Measurements from ENCODE around the gene ATOX1. TPM values are rescaled to one million over a fixed set of nuclear protein-coding genes. Genes with fewer than 3 reads are reported as not detected.

Gene ATOX1
- total RNA-seq, 1 experiment from 2014 or later, result 202 TPM

DNA sequence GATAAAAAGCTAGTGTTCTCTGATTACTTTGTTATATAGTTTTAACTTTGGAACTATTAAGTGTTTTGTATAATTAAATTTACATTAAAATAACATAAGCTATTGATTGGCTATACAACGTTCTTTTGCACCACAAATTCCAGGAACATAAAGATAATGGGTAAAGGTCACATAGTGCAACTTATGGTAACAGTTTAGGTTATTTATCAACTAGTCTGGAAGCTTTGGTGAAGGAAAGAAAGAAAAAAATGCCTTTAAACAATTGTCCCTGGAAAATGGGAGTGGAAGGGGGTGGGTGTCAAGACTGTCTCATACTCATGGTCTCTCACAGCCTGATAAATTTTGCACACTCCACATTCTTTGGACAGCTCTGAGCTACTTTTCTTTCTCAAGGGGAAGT lies 54.7 kb downstream of the ATOX1 start:
- peak overlapping the region; percentile 75; the same call in 1 of the 2 replicates for H3K27ac ChIP-seq (ENCODE audit: low read length)
- in situ Hi-C loops (cut with HindIII; ENCODE audit: low pct_unique_long_range_greater_than_20kb, low sequenced_read_pairs), result no loop called here
- H3K4me3 ChIP-seq (ENCODE audit: low read depth in 2 of 2, low read length in 2 of 2), result no peak overlapping the region
- TF ChIP-seq TCF7L2 (IDR thresholded peaks at IDR 0.05; ENCODE audit: low read depth, low read length) (no peak), CTCF (IDR thresholded peaks at IDR 0.05) (no peak), SIN3A (IDR thresholded peaks at IDR 0.05; ENCODE audit: borderline replicate concordance, insufficient read depth, low read depth, low read length) (no peak), POLR2AphosphoS5 (IDR thresholded peaks at IDR 0.05; ENCODE audit: low read depth, low read length) (no peak)
- TF ChIP-seq, protein P1, sequence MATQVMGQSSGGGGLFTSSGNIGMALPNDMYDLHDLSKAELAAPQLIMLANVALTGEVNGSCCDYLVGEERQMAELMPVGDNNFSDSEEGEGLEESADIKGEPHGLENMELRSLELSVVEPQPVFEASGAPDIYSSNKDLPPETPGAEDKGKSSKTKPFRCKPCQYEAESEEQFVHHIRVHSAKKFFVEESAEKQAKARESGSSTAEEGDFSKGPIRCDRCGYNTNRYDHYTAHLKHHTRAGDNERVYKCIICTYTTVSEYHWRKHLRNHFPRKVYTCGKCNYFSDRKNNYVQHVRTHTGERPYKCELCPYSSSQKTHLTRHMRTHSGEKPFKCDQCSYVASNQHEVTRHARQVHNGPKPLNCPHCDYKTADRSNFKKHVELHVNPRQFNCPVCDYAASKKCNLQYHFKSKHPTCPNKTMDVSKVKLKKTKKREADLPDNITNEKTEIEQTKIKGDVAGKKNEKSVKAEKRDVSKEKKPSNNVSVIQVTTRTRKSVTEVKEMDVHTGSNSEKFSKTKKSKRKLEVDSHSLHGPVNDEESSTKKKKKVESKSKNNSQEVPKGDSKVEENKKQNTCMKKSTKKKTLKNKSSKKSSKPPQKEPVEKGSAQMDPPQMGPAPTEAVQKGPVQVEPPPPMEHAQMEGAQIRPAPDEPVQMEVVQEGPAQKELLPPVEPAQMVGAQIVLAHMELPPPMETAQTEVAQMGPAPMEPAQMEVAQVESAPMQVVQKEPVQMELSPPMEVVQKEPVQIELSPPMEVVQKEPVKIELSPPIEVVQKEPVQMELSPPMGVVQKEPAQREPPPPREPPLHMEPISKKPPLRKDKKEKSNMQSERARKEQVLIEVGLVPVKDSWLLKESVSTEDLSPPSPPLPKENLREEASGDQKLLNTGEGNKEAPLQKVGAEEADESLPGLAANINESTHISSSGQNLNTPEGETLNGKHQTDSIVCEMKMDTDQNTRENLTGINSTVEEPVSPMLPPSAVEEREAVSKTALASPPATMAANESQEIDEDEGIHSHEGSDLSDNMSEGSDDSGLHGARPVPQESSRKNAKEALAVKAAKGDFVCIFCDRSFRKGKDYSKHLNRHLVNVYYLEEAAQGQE (IDR thresholded peaks at IDR 0.05; ENCODE audit: insufficient read depth in 1 of 2, low read depth in 2 of 2, low read length in 1 of 2), result no peak
- CTCF ChIA-PET, result no interaction called here
- H3K9me3 ChIP-seq (ENCODE audit: control insufficient read depth, insufficient read depth, low read depth, low read length), result no peaks in the 10 kb centered on the region
- POLR2A ChIA-PET, result interaction anchor here (0.7 kb wide), 1 partner anchor 33 kb away, joined by 3 read pairs; no protein-coding TSS in a partner anchor
- intact Hi-C loops (cut with micrococcal nuclease; ENCODE audit: unreplicated experiment), result no loop called here
- no peaks in the 10 kb centered on the region for H3K27me3 ChIP-seq (ENCODE audit: control insufficient read depth, insufficient read depth, low read length)
- ATAC-seq, result no peak
- no TSS peak for BruUV-seq (replicated peaks)
- H3K4me1 ChIP-seq (ENCODE audit: control insufficient read depth, insufficient read depth, low read length), result peaks cover 20% of the 10 kb centered on the region; the same call in 1 of the 2 replicates
- no peaks in the 10 kb centered on the region for H3K36me3 ChIP-seq (ENCODE audit: control insufficient read depth, insufficient read depth, low read length)
- DNase-seq (ENCODE audit: low read depth, low spot score), result no peak

DNA sequence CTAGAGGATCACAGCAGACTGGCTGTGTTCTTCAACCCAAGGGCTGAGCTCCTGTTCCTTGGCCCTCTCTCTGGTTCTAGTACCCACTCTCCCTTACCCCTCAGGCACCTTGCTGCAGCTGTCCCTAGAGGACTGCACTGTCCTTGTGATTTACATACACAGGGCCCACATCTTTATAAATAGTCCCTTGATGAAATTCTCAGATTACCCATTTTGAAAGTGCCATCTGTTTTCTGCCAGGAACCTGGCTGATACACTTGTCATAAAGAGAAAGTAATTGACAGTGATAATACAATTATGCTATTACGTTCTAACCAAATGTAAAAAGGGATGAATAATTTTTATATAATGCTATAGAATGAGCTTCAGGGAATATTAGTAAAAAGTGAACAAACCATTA lies 55.2 kb downstream of the ATOX1 start:
- in situ Hi-C loops (cut with HindIII; ENCODE audit: low pct_unique_long_range_greater_than_20kb, low sequenced_read_pairs), result no loop called here
- peak overlapping the region; percentile 75 for H3K27ac ChIP-seq (ENCODE audit: low read length)
- ATAC-seq, result no peak

More for the DNA sequence above, 55.2 kb downstream of the ATOX1 start:
- peaks cover 16% of the 10 kb centered on the region; the same call in 1 of the 2 replicates for H3K4me1 ChIP-seq (ENCODE audit: control insufficient read depth, insufficient read depth, low read length)
- no TSS peak for BruUV-seq (replicated peaks)
- no peak for TF ChIP-seq POLR2AphosphoS5 (IDR thresholded peaks at IDR 0.05; ENCODE audit: low read depth, low read length)
- TF ChIP-seq SIN3A (IDR thresholded peaks at IDR 0.05; ENCODE audit: borderline replicate concordance, insufficient read depth, low read depth, low read length), result no peak
- no peak for TF ChIP-seq CTCF (IDR thresholded peaks at IDR 0.05)
- TF ChIP-seq, protein P1 (IDR thresholded peaks at IDR 0.05; ENCODE audit: insufficient read depth in 1 of 2, low read depth in 2 of 2, low read length in 1 of 2), result no peak
- no peak for TF ChIP-seq TCF7L2 (IDR thresholded peaks at IDR 0.05; ENCODE audit: low read depth, low read length)
- H3K27me3 ChIP-seq (ENCODE audit: control insufficient read depth, insufficient read depth, low read length), result no peaks in the 10 kb centered on the region
- ChIA-PET POLR2A (interaction anchor here (0.7 kb wide), 1 partner anchor 33 kb away, joined by 3 read pairs; no protein-coding TSS in a partner anchor), CTCF (no interaction called here)
- no peak for DNase-seq (ENCODE audit: low read depth, low spot score)
- H3K9me3 ChIP-seq (ENCODE audit: control insufficient read depth, insufficient read depth, low read depth, low read length), result no peaks in the 10 kb centered on the region
- intact Hi-C loops (cut with micrococcal nuclease; ENCODE audit: unreplicated experiment), result no loop called here
- H3K4me3 ChIP-seq (ENCODE audit: low read depth in 2 of 2, low read length in 2 of 2), result no peak overlapping the region
- no peaks in the 10 kb centered on the region for H3K36me3 ChIP-seq (ENCODE audit: control insufficient read depth, insufficient read depth, low read length)
